HG03139 (cell line): ENCODE measurements around the gene BAZ1A.
"Not testable (repeated sequence)": the region's sequence is repeated elsewhere in the genome, so short reads cannot be mapped to it uniquely, and the experiment has no call there.

Source experiments
- ATAC-seq: cut with Tn5 transposase; IDR thresholded peaks from one replicate; pipeline ENCODE4 v1.9.1; 2021; ENCODE audit not compliant: unreplicated experiment

The BAZ1A gene

GRCh38 chr14:34857689-34858449 lies 17.3 kb downstream of the BAZ1A start:
- no peak for ATAC-seq

- ATAC-seq = no peak
These were observed 22.1 kb downstream of the BAZ1A start for GRCh38 chr14:34853041-34853440.

- no peak for ATAC-seq
These were observed 23.8 kb downstream of the BAZ1A start for GRCh38 chr14:34851395-34851794.

GRCh38 chr14:34845869-34846268 lies 29.3 kb downstream of the BAZ1A start:
- no peak for ATAC-seq

- ATAC-seq = no peak
These were observed 32.1 kb downstream of the BAZ1A start for GRCh38 chr14:34843011-34843554.

- ATAC-seq = no peak
These were observed 37.3 kb downstream of the BAZ1A start for GRCh38 chr14:34837801-34838322.

GRCh38 chr14:34835312-34835711 lies 39.8 kb downstream of the BAZ1A start:
- no peak for ATAC-seq

GRCh38 chr14:34833549-34834523 lies 41.3 kb downstream of the BAZ1A start:
- ATAC-seq = no peak

GRCh38 chr14:34826661-34827060 lies 48.5 kb downstream of the BAZ1A start:
- ATAC-seq = no peak

- ATAC-seq = no peak
These were observed 50.3 kb downstream of the BAZ1A start for GRCh38 chr14:34824826-34825225.

GRCh38 chr14:34824256-34824655 lies 50.9 kb downstream of the BAZ1A start:
- no peak for ATAC-seq

GRCh38 chr14:34817768-34818167 lies 57.4 kb downstream of the BAZ1A start:
- no peak for ATAC-seq

- no peak for ATAC-seq
These were observed 65.1 kb downstream of the BAZ1A start for GRCh38 chr14:34810028-34810427.

GRCh38 chr14:34806257-34806656 lies 68.9 kb downstream of the BAZ1A start:
- no peak for ATAC-seq

- ATAC-seq = no peak
These were observed 70.2 kb downstream of the BAZ1A start for GRCh38 chr14:34804933-34805332.

- not testable (repeated sequence) for ATAC-seq
These were observed 76.3 kb downstream of the BAZ1A start for GRCh38 chr14:34798861-34799260.

- ATAC-seq = no peak
These were observed 77.2 kb downstream of the BAZ1A start for GRCh38 chr14:34797747-34798583.

- ATAC-seq = no peak
These were observed 78.3 kb downstream of the BAZ1A start for GRCh38 chr14:34796902-34797301.

- no peak for ATAC-seq
These were observed 80.2 kb downstream of the BAZ1A start for GRCh38 chr14:34794941-34795340.

- no peak for ATAC-seq
These were observed 80.9 kb downstream of the BAZ1A start for GRCh38 chr14:34794217-34794616.

- ATAC-seq = no peak
These were observed 82.6 kb downstream of the BAZ1A start for GRCh38 chr14:34792598-34792997.
